ENCODE data around the gene TRAFD1.

Gene TRAFD1

GRCh38 chr12:112185093-112185923 is 59.9 kb downstream of the TRAFD1 start:
- FAIRE-seq, result no peak
- no peak for DNase-seq (ENCODE audit: insufficient read length, low spot score)
- no peak for TF ChIP-seq CTCF (IDR thresholded peaks at IDR 0.05; ENCODE audit: insufficient read depth, missing control alignments)

- FAIRE-seq (peak; percentile 69), DNase-seq (ENCODE audit: insufficient read length, low spot score) (peak; percentile 79)
- TF ChIP-seq CTCF (IDR thresholded peaks at IDR 0.05; ENCODE audit: insufficient read depth, missing control alignments), result no peak
Observed at GRCh38 chr12:112188130-112188830, 62.9 kb downstream of the TRAFD1 start.

GRCh38 chr12:112190231-112191025 is 65.1 kb downstream of the TRAFD1 start:
- TF ChIP-seq CTCF (IDR thresholded peaks at IDR 0.05; ENCODE audit: insufficient read depth, missing control alignments), result no peak
- DNase-seq (ENCODE audit: insufficient read length, low spot score), result no peak
- no peak for FAIRE-seq

- no peak for TF ChIP-seq CTCF (IDR thresholded peaks at IDR 0.05; ENCODE audit: insufficient read depth, missing control alignments)
- no peak for FAIRE-seq
- no peak for DNase-seq (ENCODE audit: insufficient read length, low spot score)
Observed at GRCh38 chr12:112191201-112191600, 65.8 kb downstream of the TRAFD1 start.

- DNase-seq (ENCODE audit: insufficient read length, low spot score), result no peak
- no peak for FAIRE-seq
- no peak for TF ChIP-seq CTCF (IDR thresholded peaks at IDR 0.05; ENCODE audit: insufficient read depth, missing control alignments)
Observed at GRCh38 chr12:112191840-112192321, 66.5 kb downstream of the TRAFD1 start.

- TF ChIP-seq CTCF (IDR thresholded peaks at IDR 0.05; ENCODE audit: insufficient read depth, missing control alignments), result no peak
- DNase-seq (ENCODE audit: insufficient read length, low spot score) (no peak), FAIRE-seq (no peak)
Observed at GRCh38 chr12:112192475-112192874, 67.1 kb downstream of the TRAFD1 start.
